Mesendoderm (in vitro differentiated cells): ENCODE measurements around the gene SART1.

Experiments used
- DNase-seq: peaks from one replicate; pipeline ENCODE4 v3.0.0; 2013
- H2AK5ac ChIP-seq: 2 replicates; pipeline ENCODE4 v1.6.1; 2013; ENCODE audit warnings: low read length, inconsistent platforms
- H2BK120ac ChIP-seq: 2 replicates; pipeline ENCODE4 v1.6.1; 2013; ENCODE audit warnings: low read depth, mild to moderate bottlenecking, low read length, moderate library complexity, mixed read lengths
- H2BK15ac ChIP-seq: replicated peaks from 2 replicates; pipeline ENCODE4 v1.6.1; 2013; ENCODE audit warnings: low read depth, mild to moderate bottlenecking, moderate library complexity
- H2BK5ac ChIP-seq: 2 replicates; pipeline ENCODE4 v1.6.1; 2013; ENCODE audit warnings: low read length, inconsistent platforms
- H3K18ac ChIP-seq: 2 replicates; pipeline ENCODE4 v1.6.1; 2013; ENCODE audit warnings: mild to moderate bottlenecking, low read length, mixed read lengths
- H3K23ac ChIP-seq: one replicate; pipeline ENCODE4 v1.6.1; 2013; ENCODE audit warnings: low read length
- H3K27ac ChIP-seq: 2 replicates; pipeline ENCODE4 v1.5.1; 2013; ENCODE audit warnings: low read depth, mild to moderate bottlenecking, inconsistent platforms, low read length, moderate library complexity
- H3K27me3 ChIP-seq: 2 replicates; pipeline ENCODE4 v1.6.1; 2013; ENCODE audit warnings: low read length, control low read depth, mild to moderate bottlenecking, inconsistent platforms; ENCODE audit not compliant: insufficient read depth, poor library complexity
- H3K36me3 ChIP-seq: 2 replicates; pipeline ENCODE4 v1.6.1; 2013; ENCODE audit warnings: low read length, inconsistent platforms; ENCODE audit not compliant: control insufficient read depth, insufficient read depth
- H3K4ac ChIP-seq: one replicate; pipeline ENCODE4 v1.6.1; 2013; ENCODE audit warnings: low read depth, mild to moderate bottlenecking, low read length, moderate library complexity
- H3K4me1 ChIP-seq: 2 replicates; pipeline ENCODE4 v1.6.1; 2013; ENCODE audit warnings: low read depth, low read length, inconsistent platforms; ENCODE audit not compliant: control insufficient read depth
- H3K4me2 ChIP-seq: 2 replicates; pipeline ENCODE4 v1.6.1; 2013; ENCODE audit warnings: low read length
- H3K4me3 ChIP-seq: 2 replicates; pipeline ENCODE4 v1.5.1; 2013; ENCODE audit warnings: mild to moderate bottlenecking, low read length
- H3K56ac ChIP-seq: one replicate; pipeline ENCODE4 v1.6.1; 2013; ENCODE audit warnings: low read length
- H3K79me1 ChIP-seq: 2 replicates; pipeline ENCODE4 v1.6.1; 2013; ENCODE audit warnings: low read length, inconsistent platforms
- H3K79me2 ChIP-seq: 2 replicates; pipeline ENCODE4 v1.6.1; 2013; ENCODE audit warnings: mild to moderate bottlenecking, low read length; ENCODE audit not compliant: control insufficient read depth, insufficient read depth
- H3K9ac ChIP-seq: 2 replicates; pipeline ENCODE4 v1.6.1; 2013; ENCODE audit warnings: low read length, inconsistent platforms
- H4K5ac ChIP-seq: one replicate; pipeline ENCODE4 v1.6.1; 2013; ENCODE audit warnings: low read length
- H4K8ac ChIP-seq: one replicate; pipeline ENCODE4 v1.6.1; 2013; ENCODE audit warnings: low read depth, mild to moderate bottlenecking, control low read depth, low read length, moderate library complexity
- WGBS: extraction: QIAGEN DNeasy Blood & Tissue Kit; methylation state at CpG from one replicate; pipeline ENCODE4 v1.1.7; 2013; ENCODE audit warnings: low lambda C conversion rate, missing lambda C conversion rate; ENCODE audit not compliant: insufficient coverage; ENCODE audit errors: extremely low coverage; 5-methylcytosine and 5-hydroxymethylcytosine counted together

Gene SART1

DNA sequence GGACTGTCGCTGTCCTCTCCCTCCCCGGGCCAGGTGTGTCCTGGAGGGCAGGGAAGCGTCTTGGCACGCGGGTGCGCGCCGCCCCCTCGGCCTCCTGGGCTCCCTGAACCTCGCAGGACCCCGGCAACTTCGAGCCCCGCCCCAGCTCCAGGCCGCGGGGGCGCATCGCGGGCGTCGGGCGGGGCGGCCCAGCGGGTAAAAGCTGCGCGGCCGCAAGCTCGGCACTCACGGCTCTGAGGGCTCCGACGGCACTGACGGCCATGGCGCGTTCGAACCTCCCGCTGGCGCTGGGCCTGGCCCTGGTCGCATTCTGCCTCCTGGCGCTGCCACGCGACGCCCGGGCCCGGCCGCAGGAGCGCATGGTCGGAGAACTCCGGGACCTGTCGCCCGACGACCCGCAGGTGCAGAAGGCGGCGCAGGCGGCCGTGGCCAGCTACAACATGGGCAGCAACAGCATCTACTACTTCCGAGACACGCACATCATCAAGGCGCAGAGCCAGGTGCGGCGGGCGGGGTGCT lies 50.3 kb downstream of the SART1 start, which contains the start of gene CST6:
CST6 (plus strand) TSS at position 224 of the 519 bp plus-strand sequence; CDS start at position 261, 37 bp downstream.
- WGBS: no CpG with 5 or more reads among the region's 61 CpGs
- Histone ChIP-seq H2AK5ac (peak within 1 kb of the TSS; percentile 29), H3K9ac (no peak within 1 kb of the TSS), H3K18ac (no peak within 1 kb of the TSS), H3K27ac (no peak within 1 kb of the TSS), H3K56ac (peak within 1 kb of the TSS; percentile 63), H3K4me2 (no peak within 1 kb of the TSS), H4K8ac (no peak within 1 kb of the TSS), H2BK120ac (no peak within 1 kb of the TSS), H3K27me3 (no peaks in the 10 kb centered on the region), H3K79me1 (no peaks in the 10 kb centered on the region), H3K4me3 (no peak within 1 kb of the TSS), H3K4ac (no peak within 1 kb of the TSS), H4K5ac (no peak within 1 kb of the TSS), H3K23ac (no peak within 1 kb of the TSS), H2BK15ac (no peak within 1 kb of the TSS), H3K4me1 (peaks cover 12% of the 10 kb centered on the region), H2BK5ac (no peak within 1 kb of the TSS), H3K79me2 (no peaks in the 10 kb centered on the region), H3K36me3 (no peaks in the 10 kb centered on the region)
- DNase-seq: no peak

DNA sequence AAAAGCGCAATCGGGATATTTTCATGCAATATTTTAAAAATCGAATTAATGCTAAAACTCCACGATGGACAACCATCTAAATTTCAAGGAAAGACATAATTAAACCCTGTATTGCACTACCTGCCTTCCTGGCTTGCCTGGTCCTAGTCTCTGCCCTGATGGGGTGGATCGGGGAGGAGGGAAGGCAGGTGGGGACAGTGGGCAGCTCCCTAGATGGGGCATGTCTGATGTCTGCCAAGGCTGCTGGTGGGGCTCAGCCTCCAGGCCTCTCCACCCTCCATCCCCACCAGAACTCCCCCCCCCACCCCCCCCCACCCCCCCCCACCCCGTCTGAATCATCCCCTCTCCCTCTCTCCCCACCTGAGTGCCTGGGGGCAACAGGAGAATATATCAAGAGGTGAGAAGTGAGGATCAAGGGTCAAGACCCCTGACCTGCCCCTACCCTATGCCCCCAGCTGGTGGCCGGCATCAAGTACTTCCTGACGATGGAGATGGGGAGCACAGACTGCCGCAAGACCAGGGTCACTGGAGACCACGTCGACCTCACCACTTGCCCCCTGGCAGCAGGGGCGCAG lies 50.9 kb downstream of the SART1 start:
- H4K5ac ChIP-seq: no peak overlapping the region
- no peak overlapping the region for H2BK5ac ChIP-seq
- no peaks in the 10 kb centered on the region for H3K36me3 ChIP-seq
- peak overlapping the region; percentile 29 for H2AK5ac ChIP-seq
- H3K79me2 ChIP-seq: no peaks in the 10 kb centered on the region
- H4K8ac ChIP-seq: no peak overlapping the region
- H3K4me3 ChIP-seq: no peak overlapping the region
- no peak for DNase-seq
- H2BK15ac ChIP-seq: no peak overlapping the region
- H3K79me1 ChIP-seq: no peaks in the 10 kb centered on the region
- H3K27me3 ChIP-seq: no peaks in the 10 kb centered on the region
- WGBS: no CpG with 5 or more reads among the region's 12 CpGs
- no peak overlapping the region for H2BK120ac ChIP-seq
- no peak overlapping the region for H3K27ac ChIP-seq
- no peak overlapping the region for H3K23ac ChIP-seq
- H3K18ac ChIP-seq: no peak overlapping the region
- peaks cover 8% of the 10 kb centered on the region for H3K4me1 ChIP-seq
- no peak overlapping the region for H3K4ac ChIP-seq
- no peak overlapping the region for H3K56ac ChIP-seq
- H3K9ac ChIP-seq: no peak overlapping the region
- H3K4me2 ChIP-seq: no peak overlapping the region

DNA sequence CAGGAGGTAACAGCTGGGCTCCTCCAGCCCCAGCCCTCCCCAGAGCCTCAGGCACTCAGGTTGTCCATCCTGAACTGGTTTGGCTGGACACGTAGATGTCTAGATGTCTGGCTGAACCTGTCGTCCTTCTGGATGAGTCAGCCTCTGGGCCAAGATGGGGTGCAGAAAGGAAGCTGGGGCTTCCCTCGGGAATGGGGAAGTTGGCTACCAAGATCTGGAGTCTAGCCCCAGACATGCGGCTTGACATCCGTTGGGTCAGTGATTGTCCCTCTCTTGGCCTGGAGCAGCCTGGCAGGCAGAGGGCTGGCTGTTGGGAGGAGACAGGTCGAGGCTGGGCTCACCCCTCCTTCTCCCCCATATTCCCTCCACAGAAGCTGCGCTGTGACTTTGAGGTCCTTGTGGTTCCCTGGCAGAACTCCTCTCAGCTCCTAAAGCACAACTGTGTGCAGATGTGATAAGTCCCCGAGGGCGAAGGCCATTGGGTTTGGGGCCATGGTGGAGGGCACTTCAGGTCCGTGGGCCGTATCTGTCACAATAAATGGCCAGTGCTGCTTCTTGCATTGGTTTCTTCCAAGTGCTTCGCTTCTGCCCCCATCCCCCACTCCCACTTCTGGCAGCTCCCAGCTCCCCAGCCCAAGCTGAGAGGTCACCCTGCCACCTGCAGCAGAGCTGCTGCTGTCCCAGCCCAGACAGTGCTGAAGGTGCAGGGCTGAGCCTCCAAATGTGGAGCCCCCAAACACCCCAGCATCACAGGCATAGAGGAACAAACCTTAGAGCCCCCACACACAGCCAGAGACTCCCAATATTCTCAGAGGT lies 51.6 kb downstream of the SART1 start:
- Histone ChIP-seq H3K4me3 (no peak overlapping the region), H3K9ac (no peak overlapping the region), H3K79me2 (no peaks in the 10 kb centered on the region), H2AK5ac (peak overlapping the region; percentile 29), H3K79me1 (no peaks in the 10 kb centered on the region), H3K36me3 (no peaks in the 10 kb centered on the region), H3K23ac (no peak overlapping the region), H3K27me3 (no peaks in the 10 kb centered on the region), H2BK15ac (no peak overlapping the region), H3K4me2 (no peak overlapping the region), H2BK120ac (no peak overlapping the region), H2BK5ac (no peak overlapping the region), H3K27ac (no peak overlapping the region), H3K4me1 (peaks cover 5% of the 10 kb centered on the region), H4K5ac (no peak overlapping the region), H3K4ac (no peak overlapping the region), H4K8ac (no peak overlapping the region), H3K18ac (no peak overlapping the region), H3K56ac (no peak overlapping the region)
- no peak for DNase-seq
- no CpG with 5 or more reads among the region's 12 CpGs for WGBS

DNA sequence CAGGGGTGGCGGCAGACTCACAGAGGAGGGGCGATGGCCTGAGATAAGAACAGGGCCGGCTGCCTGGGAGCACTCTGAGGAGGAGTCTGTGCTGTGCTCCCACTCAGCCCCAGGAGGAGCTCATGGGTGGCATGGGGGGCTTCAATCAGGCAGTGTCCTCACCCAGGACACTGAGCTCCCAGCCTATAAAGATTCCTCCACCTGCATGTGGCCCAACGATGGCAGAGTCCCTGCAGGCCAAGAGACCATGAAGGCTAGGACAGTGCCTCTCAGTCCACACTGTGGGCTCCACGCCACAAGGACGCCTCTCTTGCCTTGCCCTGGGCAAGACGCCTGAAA lies 52.2 kb downstream of the SART1 start:
- no peak overlapping the region for H3K18ac ChIP-seq
- no peak overlapping the region for H2BK15ac ChIP-seq
- no peak overlapping the region for H3K27ac ChIP-seq
- H2BK120ac ChIP-seq: no peak overlapping the region
- H4K5ac ChIP-seq: no peak overlapping the region
- no peaks in the 10 kb centered on the region for H3K79me2 ChIP-seq
- H3K4me2 ChIP-seq: no peak overlapping the region
- no peak overlapping the region for H4K8ac ChIP-seq
- no peak overlapping the region for H3K23ac ChIP-seq
- H3K4me3 ChIP-seq: no peak overlapping the region
- no peaks in the 10 kb centered on the region for H3K36me3 ChIP-seq
- no peak overlapping the region for H3K9ac ChIP-seq
- no peak for DNase-seq
- H3K79me1 ChIP-seq: no peaks in the 10 kb centered on the region
- H3K56ac ChIP-seq: no peak overlapping the region
- H2AK5ac ChIP-seq: no peak overlapping the region
- H2BK5ac ChIP-seq: no peak overlapping the region
- no peaks in the 10 kb centered on the region for H3K27me3 ChIP-seq
- H3K4me1 ChIP-seq: peaks cover 4% of the 10 kb centered on the region
- H3K4ac ChIP-seq: no peak overlapping the region
- no CpG with 5 or more reads among the region's 7 CpGs for WGBS

DNA sequence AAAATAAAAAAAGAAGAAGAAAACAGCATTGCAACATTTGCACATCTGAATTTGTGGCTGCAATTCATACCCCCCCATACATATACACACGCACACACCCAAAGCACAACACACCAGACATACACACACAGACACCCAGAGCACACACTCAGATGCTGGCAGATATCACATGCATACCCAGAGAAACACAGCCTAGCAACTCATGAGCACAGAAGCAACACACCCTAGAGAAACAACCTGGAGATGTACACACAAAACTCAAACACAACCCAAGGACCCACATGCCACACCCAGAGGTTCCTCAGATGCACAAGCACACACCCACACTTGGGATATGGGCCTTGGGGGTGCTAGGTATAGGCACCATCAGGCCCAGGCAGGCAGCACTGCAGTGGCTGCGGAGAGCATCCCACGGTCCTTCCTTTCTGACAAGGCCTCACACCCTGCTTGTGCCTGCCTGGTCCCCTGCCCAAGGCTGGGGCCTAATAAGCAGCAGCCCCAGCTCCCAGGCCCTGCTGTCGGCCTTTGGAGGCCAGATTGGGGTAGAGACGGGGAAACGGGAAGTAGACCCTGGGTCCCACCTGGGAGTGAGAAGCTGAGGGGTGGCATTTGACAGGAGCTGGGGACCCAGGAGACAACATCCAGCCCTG lies 53.4 kb downstream of the SART1 start:
- no CpG with 5 or more reads among the region's 6 CpGs for WGBS
- no peak for DNase-seq
- no peak overlapping the region for H3K9ac ChIP-seq
- no peak overlapping the region for H2BK5ac ChIP-seq
- H3K27ac ChIP-seq: no peak overlapping the region
- H4K5ac ChIP-seq: no peak overlapping the region
- H3K56ac ChIP-seq: no peak overlapping the region
- H3K23ac ChIP-seq: no peak overlapping the region
- H3K36me3 ChIP-seq: no peaks in the 10 kb centered on the region
- no peak overlapping the region for H3K18ac ChIP-seq
- H2BK120ac ChIP-seq: no peak overlapping the region
- H3K79me1 ChIP-seq: no peaks in the 10 kb centered on the region
- H3K4me3 ChIP-seq: no peak overlapping the region
- H3K4ac ChIP-seq: no peak overlapping the region
- no peak overlapping the region for H2AK5ac ChIP-seq
- no peaks in the 10 kb centered on the region for H3K79me2 ChIP-seq
- H2BK15ac ChIP-seq: no peak overlapping the region
- no peak overlapping the region for H3K4me2 ChIP-seq
- peaks cover 3% of the 10 kb centered on the region for H3K4me1 ChIP-seq
- H4K8ac ChIP-seq: no peak overlapping the region
- H3K27me3 ChIP-seq: no peaks in the 10 kb centered on the region
